Adrenal gland (tissue), 12 donors: ENCODE measurements around the gene GNB5. TPM values are rescaled to one million over a fixed set of nuclear protein-coding genes. Genes with fewer than 3 reads are reported as not detected.

Experiments used
- DNase-seq, 7 donors: peaks; one replicate each; pipeline ENCODE4 v3.0.0-alpha.2; 2019 to 2020
- H3K27ac ChIP-seq, 5 donors: fragments of 200-600 bp; sonication (generic) in 4 of 5; 1 replicate in 3 of 5; 2 replicates in 2 of 5; pipeline versions ENCODE4 v1.5.1 to v1.8.0; 2016 to 2020; ENCODE audit warnings: mild to moderate bottlenecking in 1 of 5
- H3K27me3 ChIP-seq: fragments of 200-600 bp; 2 replicates; pipeline ENCODE4 v1.8.0; 2021
- H3K36me3 ChIP-seq, 2 donors: fragments of 200-600 bp; replicated peaks in 1 of 2; 1 replicate in 1 of 2; 2 replicates in 1 of 2; pipeline versions ENCODE4 v1.5.1 to v1.8.0; 2018 to 2022
- H3K4me1 ChIP-seq, 2 donors: fragments of 200-600 bp; replicated peaks in 1 of 2; 1 replicate in 1 of 2; 2 replicates in 1 of 2; pipeline versions ENCODE4 v1.5.1 to v1.8.0; 2018 to 2021
- H3K4me3 ChIP-seq, 4 donors: fragments of 200-600 bp; sonication (generic) in 3 of 4; one replicate each; pipeline ENCODE4 v1.5.1; 2016 to 2018
- H3K9me3 ChIP-seq, 3 donors: fragments of 200-600 bp; sonication (generic) in 1 of 3; replicated peaks in 1 of 3; 1 replicate in 2 of 3; 2 replicates in 1 of 3; pipeline versions ENCODE4 v1.5.1 to v1.8.0; 2016 to 2021
- CTCF ChIP-seq, 6 experiments: fragments of 450-650 bp in 4 of 6; fragments of 200-600 bp in 2 of 6; sonication (generic) in 1 of 6; IDR thresholded peaks; 1 replicate in 5 of 6; 2 replicates in 1 of 6; pipeline versions ENCODE4 v1.5.1 to v1.8.0; 2016 to 2021; ENCODE audit warnings: antibody characterized with exemption in 6 of 6, mild to moderate bottlenecking in 2 of 6, moderate library complexity in 1 of 6
- POLR2A ChIP-seq, 2 donors: fragments of 450-650 bp; IDR thresholded peaks; one replicate each; pipeline ENCODE4 v1.6.1; 2017; ENCODE audit warnings: antibody characterized with exemption in 2 of 2, mild to moderate bottlenecking in 2 of 2, moderate library complexity in 1 of 2
- WGBS, 4 donors: extraction: QIAGEN DNeasy Blood & Tissue Kit in 2 of 4; methylation state at CpG; one replicate each; pipeline versions ENCODE4 v1.1.5 to v1.1.7; 2013 to 2017; 5-methylcytosine and 5-hydroxymethylcytosine counted together
- intact Hi-C, 2 donors: fragments of 100-400 bp; cut with DNase I; formaldehyde crosslinking; loops; one replicate each; pipeline versions ENCODE4 v1.14.1 to v1.15.0; 2022 to 2023
- polyA plus RNA-seq, 3 donors: library from polyadenylated mRNA; stranded (reverse); fragments of 200-250 nt in 2 of 3; fragments of 350-450 nt in 1 of 3; fragmentation: Illumina TruSeq in 1 of 3; extraction: RNeasy Lipid Tissue Mini Kit (QIAGEN cat#74804) in 1 of 3; gene quantifications; one replicate each; pipeline ENCODE4 v1.2.3, GENCODE V29; 2013 to 2014
- total RNA-seq, 9 donors: library from RNA; depleted of rRNA in 4 of 9; stranded (reverse); fragments of >200 nt in 4 of 9; fragments of 120-200 nt in 1 of 9; fragmentation: NEBNext Ultra II Directional in 1 of 9; extraction: Animal tissue kit (Norgen Biotek cat#: 25700) in 1 of 9; gene quantifications; one replicate each; pipeline versions ENCODE4 v1.1.0 to v1.2.4, GENCODE V29; 2013 to 2023
- donor health status: healthy with polysubstance abuse.
- donor health status: Bipolar disorder and iron deficiency.
- donor health status: DM: yes; HTN: yes; CAD: no.
- donor health status: DM: no; HTN: no; CAD: no.
- donor health status: DM: no; HTN: no; CAD: no.
- donor health status: DM: yes; HTN: yes; CAD: no.

Gene GNB5
- total and polyA plus RNA-seq, 12 donors = 2.8 to 60.7 (median 18.8) TPM

DNA sequence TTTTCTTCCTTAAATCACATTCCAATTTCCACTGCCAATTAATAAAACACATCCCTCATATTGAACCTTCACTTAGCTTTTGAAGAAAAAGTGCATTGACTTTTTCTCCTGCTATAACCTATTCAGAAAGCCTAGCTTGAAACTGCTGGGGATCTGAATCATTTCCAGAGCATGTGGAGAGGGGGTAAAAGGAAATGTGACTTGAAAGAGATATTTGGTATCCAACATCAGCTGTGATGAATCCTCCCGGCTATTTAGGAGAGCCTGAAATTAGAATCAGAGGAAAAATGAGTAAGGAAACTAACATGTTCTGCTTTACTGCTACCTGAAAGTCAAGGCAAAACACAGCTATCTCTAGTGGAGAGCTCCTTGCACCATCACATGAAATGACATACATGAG is 2.6 kb upstream of the GNB5 start:
- WGBS, 4 donors = 84 to 96% (median 92%) methylated on average over 1 of the region's 1 CpG
- no peak for DNase-seq
- Histone ChIP-seq H3K36me3 (no peaks in the 10 kb centered on the region), H3K27ac (no peak overlapping the region), H3K4me3 (no peak overlapping the region), H3K4me1 (no peaks in the 10 kb centered on the region), H3K27me3 (no peaks in the 10 kb centered on the region), H3K9me3 (no peaks in the 10 kb centered on the region)
- intact Hi-C loops = no loop called here
- TF ChIP-seq POLR2A (IDR thresholded peaks at IDR 0.05) (no peak), CTCF (IDR thresholded peaks at IDR 0.05) (no peak)

DNA sequence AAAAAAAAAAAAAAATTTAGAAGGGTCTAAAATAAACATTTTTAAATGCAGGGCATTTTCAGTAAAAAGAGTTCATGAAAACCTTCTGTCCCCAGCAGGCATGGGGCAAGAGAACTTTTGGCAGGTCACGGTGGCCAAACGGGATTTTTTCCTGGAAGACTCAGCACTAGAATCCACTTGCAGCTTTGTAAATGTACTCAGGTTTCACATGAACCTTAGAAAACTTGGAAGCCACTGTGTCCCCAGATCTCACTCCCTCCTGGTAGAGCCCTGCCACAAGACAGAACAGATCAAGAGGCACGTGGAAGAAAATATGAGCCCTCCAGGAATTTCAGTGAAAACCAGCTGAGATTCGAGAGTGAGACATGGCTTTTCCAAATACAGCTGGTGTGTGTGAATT is 2.1 kb upstream of the GNB5 start:
- H3K9me3 ChIP-seq = no peaks in the 10 kb centered on the region
- TF ChIP-seq POLR2A (IDR thresholded peaks at IDR 0.05) = no peak
- no peak for TF ChIP-seq CTCF (IDR thresholded peaks at IDR 0.05)
- no peaks in the 10 kb centered on the region for H3K27me3 ChIP-seq
- no peaks in the 10 kb centered on the region for H3K36me3 ChIP-seq
- no peak for DNase-seq
- H3K4me3 ChIP-seq = no peak overlapping the region
- intact Hi-C loops = no loop called here
- H3K27ac ChIP-seq = no peak overlapping the region
- WGBS, 4 donors = 83 to 89% (median 85%) methylated on average over 4 of the region's 4 CpGs
- H3K4me1 ChIP-seq = no peaks in the 10 kb centered on the region

DNA sequence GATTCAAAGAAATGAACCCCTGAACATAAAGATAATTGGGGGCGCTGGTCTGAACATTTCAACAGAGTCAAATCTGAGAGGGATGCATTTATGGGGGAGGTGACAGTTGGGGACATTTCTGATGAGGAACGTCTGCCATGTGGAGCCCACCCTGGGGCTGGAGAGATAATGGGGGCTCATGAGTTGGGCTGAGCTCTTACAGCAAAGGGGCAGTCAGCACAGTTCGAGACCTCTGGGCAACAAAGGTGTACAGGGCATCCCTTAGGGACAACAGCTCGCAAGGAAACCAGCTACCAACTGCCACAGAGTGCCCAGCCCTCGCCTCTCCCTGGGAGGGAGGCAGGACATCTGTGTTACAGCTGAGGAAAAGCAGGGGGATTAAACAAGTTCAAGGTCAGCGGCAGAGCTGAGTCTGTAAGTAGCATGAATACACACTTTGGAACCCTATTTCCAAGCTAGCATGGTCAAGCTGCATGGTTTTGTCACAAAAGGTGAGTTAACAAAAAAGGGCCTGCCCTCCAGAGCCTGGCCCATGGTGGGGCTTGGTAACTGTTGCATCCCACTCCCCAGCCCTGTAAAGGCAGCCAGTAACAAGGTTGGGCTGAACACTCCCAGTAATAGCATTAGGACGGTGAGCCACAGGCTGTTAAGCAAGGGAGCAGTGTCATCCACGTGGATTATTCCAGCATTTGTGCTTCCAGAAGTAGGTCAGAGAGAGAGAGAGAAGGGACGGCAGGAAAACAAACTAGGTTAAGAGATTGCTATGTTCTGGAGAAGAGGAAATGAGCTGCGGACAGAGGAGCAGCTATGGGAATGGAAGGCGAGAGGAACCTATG is 4.3 kb downstream of the GNB5 start:
- Histone ChIP-seq H3K27me3 (no peaks in the 10 kb centered on the region), H3K4me3 (no peak overlapping the region), H3K9me3 (no peaks in the 10 kb centered on the region), H3K27ac (peak overlapping the region in 4 of 5 donors; percentile 29 to 71 (median 47)), H3K36me3 (no peaks in the 10 kb centered on the region), H3K4me1 (peaks cover 11 to 20% of the 10 kb centered on the region in 2 donors)
- intact Hi-C loops = no loop called here
- TF ChIP-seq POLR2A (IDR thresholded peaks at IDR 0.05) (peak in 1 of 2 donors; percentile 31), CTCF (IDR thresholded peaks at IDR 0.05) (no peak)
- WGBS, 4 donors = 56 to 71% (median 64%) methylated on average over 10 to 11 of the region's 11 CpGs
- DNase-seq = peak; percentile 43 to 84 (median 63)

GRCh38 chr15:52185151-52185561 is 6.0 kb downstream of the GNB5 start:
- peaks cover 11 to 25% of the 10 kb centered on the region in 2 donors for H3K4me1 ChIP-seq
- H3K4me3 ChIP-seq = no peak overlapping the region
- H3K27ac ChIP-seq = no peak overlapping the region
- no peaks in the 10 kb centered on the region for H3K9me3 ChIP-seq
- H3K27me3 ChIP-seq = no peaks in the 10 kb centered on the region
- no peak for TF ChIP-seq POLR2A (IDR thresholded peaks at IDR 0.05)
- TF ChIP-seq CTCF (IDR thresholded peaks at IDR 0.05) = no peak
- intact Hi-C loops = no loop called here
- 45 to 73% (median 59%) methylated on average over 7 of the region's 7 CpGs for WGBS, 4 donors
- H3K36me3 ChIP-seq = no peaks in the 10 kb centered on the region
- peak in 6 of 7 donors; percentile 41 to 79 (median 62) for DNase-seq
